Body of pancreas (tissue), 4 donors: ENCODE results near the gene C3orf20. TPM values are rescaled to one million over a fixed set of nuclear protein-coding genes. Genes with fewer than 3 reads are reported as not detected.
A peak's percentile ranks its signal among the peaks of the same experiment; 100 is the strongest.

ENCODE experiments used
- ATAC-seq: fragments of 150-250 bp; one replicate; pipeline ENCODE4 v1.9.1; 2016
- DNase-seq, 4 donors: peaks; one replicate each; pipeline ENCODE4 v3.0.0-alpha.2; 2019
- H3K27ac ChIP-seq, 4 donors: fragments of 200-600 bp; sonication (generic); 1 replicate in 3 of 4; 2 replicates in 1 of 4; pipeline versions ENCODE4 v1.5.1 to v1.6.1; 2016 to 2019; ENCODE audit warnings: mild to moderate bottlenecking in 1 of 4, mixed read lengths in 1 of 4, moderate library complexity in 1 of 4
- H3K27me3 ChIP-seq, 2 donors: fragments of 200-600 bp; sonication (generic); one replicate each; pipeline ENCODE4 v1.6.0; 2016; ENCODE audit warnings: mild to moderate bottlenecking in 1 of 2
- H3K36me3 ChIP-seq, 2 donors: fragments of 200-600 bp; sonication (generic); replicated peaks in 1 of 2; 2 replicates each; pipeline ENCODE4 v1.5.1; 2016; ENCODE audit warnings: low read depth in 2 of 2; ENCODE audit not compliant: insufficient read depth in 1 of 2
- H3K4me1 ChIP-seq: fragments of 200-600 bp; sonication (generic); one replicate; pipeline ENCODE4 v1.6.0; 2016
- H3K4me3 ChIP-seq, 2 donors: fragments of 200-600 bp; sonication (generic); 1 replicate in 1 of 2; 2 replicates in 1 of 2; pipeline ENCODE4 v1.5.1; 2016 to 2019
- H3K9me3 ChIP-seq, 3 donors: fragments of 200-600 bp; sonication (generic); 1 replicate in 2 of 3; 2 replicates in 1 of 3; pipeline ENCODE4 v1.5.1; 2016
- POLR2A ChIP-seq, 3 donors: fragments of 450-650 bp; IDR thresholded peaks; one replicate each; pipeline ENCODE4 v1.6.1; 2016; ENCODE audit warnings: antibody characterized with exemption in 3 of 3, mild to moderate bottlenecking in 2 of 3
- WGBS, 2 donors: methylation state at CpG; one replicate each; pipeline ENCODE4 v1.1.5; 2017; 5-methylcytosine and 5-hydroxymethylcytosine counted together
- intact Hi-C: fragments of 100-400 bp; cut with DNase I; formaldehyde crosslinking; loops from one replicate; pipeline ENCODE4 v1.15.1; 2023
- total RNA-seq, 2 donors: library from RNA; depleted of rRNA; stranded (reverse); fragments of >200 nt; gene quantifications; one replicate each; pipeline ENCODE4 v1.1.0, GENCODE V29; 2016
- TF ChIP-seq, protein P1 (sequence below), 7 experiments: fragments of 450-650 bp in 4 of 7; fragments of 200-600 bp in 3 of 7; sonication (generic) in 3 of 7; IDR thresholded peaks; one replicate each; pipeline ENCODE4 v1.5.1; 2016 to 2019; ENCODE audit warnings: antibody characterized with exemption in 7 of 7

Gene C3orf20
- total RNA-seq, 2 donors from 2014 or later = not detected

DNA sequence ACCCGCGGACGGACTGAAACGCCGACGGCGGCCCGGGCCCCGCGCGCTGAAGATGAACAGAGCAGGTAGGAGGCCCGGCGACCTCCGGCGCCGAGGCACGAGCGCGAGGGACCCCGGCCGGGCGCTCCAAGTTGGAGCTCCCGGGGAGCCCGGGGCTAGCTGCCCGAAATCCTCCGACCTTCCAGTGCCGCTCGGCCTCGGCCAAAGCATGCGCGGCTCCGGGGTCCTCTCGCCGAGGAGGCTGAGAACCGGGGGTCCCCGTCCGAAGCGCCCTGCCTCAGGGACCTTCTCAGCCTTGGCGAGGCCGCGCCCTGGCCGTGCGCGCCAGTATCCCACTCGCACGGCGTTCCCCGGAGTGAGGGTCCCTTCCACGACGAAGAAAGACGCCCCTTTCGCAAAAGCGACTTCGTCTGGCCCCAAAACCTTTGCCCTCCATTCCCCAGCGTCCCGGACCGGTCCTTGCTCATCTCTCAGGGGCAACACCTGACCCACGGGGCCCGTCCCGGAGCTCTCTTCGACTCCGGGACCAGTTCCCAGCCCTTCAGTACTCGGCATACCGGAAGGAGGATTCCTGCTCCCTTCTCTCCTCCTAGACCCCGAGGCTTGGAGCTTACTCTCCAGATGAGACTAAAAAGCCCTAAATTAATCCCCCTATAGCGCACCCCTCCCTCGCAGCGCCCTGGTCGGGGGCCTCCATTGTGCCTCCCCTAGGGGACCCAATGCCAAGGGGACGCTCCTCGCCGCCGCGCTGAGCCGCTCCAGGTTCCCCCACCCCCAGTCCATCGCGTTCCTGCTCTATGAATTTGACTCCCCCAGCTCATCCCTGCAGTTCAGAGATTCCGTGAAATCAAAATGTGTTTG lies 136.1 kb downstream of the C3orf20 start:
- ATAC-seq (no peak), DNase-seq (no peak)
- Histone ChIP-seq H3K4me1 (no peaks in the 10 kb centered on the region), H3K27me3 (peaks cover 0 to 8% of the 10 kb centered on the region in 2 donors), H3K36me3 (no peaks in the 10 kb centered on the region), H3K4me3 (no peak overlapping the region), H3K27ac (peak overlapping the region in 1 of 4 donors; percentile 36), H3K9me3 (no peaks in the 10 kb centered on the region)
- WGBS, 2 donors = 2 to 3% methylated on average over 35 to 78 of the region's 78 CpGs
- intact Hi-C loops = no loop called here
- TF ChIP-seq, protein P1, sequence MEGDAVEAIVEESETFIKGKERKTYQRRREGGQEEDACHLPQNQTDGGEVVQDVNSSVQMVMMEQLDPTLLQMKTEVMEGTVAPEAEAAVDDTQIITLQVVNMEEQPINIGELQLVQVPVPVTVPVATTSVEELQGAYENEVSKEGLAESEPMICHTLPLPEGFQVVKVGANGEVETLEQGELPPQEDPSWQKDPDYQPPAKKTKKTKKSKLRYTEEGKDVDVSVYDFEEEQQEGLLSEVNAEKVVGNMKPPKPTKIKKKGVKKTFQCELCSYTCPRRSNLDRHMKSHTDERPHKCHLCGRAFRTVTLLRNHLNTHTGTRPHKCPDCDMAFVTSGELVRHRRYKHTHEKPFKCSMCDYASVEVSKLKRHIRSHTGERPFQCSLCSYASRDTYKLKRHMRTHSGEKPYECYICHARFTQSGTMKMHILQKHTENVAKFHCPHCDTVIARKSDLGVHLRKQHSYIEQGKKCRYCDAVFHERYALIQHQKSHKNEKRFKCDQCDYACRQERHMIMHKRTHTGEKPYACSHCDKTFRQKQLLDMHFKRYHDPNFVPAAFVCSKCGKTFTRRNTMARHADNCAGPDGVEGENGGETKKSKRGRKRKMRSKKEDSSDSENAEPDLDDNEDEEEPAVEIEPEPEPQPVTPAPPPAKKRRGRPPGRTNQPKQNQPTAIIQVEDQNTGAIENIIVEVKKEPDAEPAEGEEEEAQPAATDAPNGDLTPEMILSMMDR (IDR thresholded peaks at IDR 0.05) = no peak
- no peak for TF ChIP-seq POLR2A (IDR thresholded peaks at IDR 0.05)

DNA sequence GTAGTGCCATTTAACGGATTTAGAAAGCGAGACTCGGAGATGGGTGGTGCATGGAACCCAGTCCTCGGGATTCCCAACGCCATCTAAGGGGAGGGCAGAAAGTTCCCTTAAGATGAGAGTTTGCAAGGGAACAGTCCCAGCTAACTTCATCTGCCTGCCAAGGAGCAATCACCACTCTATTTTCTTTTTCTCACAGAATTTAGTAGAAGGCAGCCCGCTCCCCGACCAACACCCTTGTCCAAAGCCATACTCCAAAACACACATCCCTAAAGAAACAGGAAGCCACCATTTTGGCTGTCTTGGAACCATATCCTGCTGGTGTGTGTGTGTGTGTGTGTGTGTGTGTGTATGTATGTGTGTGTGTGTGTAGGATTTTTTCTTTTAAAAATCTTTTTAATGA lies 136.7 kb downstream of the C3orf20 start:
- TF ChIP-seq, protein P1 (IDR thresholded peaks at IDR 0.05) = no peak
- TF ChIP-seq POLR2A (IDR thresholded peaks at IDR 0.05) = no peak
- Histone ChIP-seq H3K36me3 (no peaks in the 10 kb centered on the region), H3K27me3 (peaks cover 0 to 8% of the 10 kb centered on the region in 2 donors), H3K4me3 (no peak overlapping the region), H3K9me3 (no peaks in the 10 kb centered on the region), H3K4me1 (no peaks in the 10 kb centered on the region), H3K27ac (no peak overlapping the region)
- no peak for DNase-seq
- no peak for ATAC-seq
- intact Hi-C loops = no loop called here
- 37 to 39% methylated on average over 7 of the region's 7 CpGs for WGBS, 2 donors

DNA sequence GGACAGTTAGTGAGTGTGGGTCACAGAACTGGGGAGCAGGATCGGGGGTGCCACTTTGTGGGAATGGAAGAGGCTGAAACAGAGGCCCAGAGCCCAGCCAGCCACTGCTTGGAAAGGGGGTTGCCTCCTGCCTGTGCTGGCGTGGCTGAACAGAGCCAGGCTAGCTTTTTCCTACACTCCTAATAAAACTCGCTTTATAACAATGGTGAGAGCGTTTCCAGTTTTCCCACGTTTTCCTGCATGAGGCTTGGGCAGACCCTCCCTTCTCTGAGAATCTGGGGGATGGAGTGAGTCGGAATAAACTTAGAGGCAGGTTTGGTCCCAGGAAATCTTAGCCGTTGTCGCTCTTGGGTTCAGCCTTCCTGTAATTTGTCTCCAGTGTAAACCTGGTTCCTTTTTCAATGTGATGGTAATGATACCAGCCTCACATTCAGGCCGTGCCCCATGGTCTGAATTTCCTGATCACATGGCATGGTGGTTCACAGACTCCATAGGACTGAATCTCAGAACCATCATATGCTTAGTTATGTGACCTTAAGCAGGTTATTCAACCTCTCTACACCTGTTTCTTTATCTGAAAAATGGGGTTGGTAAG lies 137.4 kb downstream of the C3orf20 start:
- DNase-seq = no peak
- 36 to 52% methylated on average over 9 of the region's 9 CpGs for WGBS, 2 donors
- H3K27me3 ChIP-seq = peaks cover 0 to 8% of the 10 kb centered on the region in 2 donors
- H3K4me1 ChIP-seq = no peaks in the 10 kb centered on the region
- TF ChIP-seq, protein P1 (IDR thresholded peaks at IDR 0.05) = no peak
- no peak for TF ChIP-seq POLR2A (IDR thresholded peaks at IDR 0.05)
- ATAC-seq = no peak
- H3K4me3 ChIP-seq = no peak overlapping the region
- no peaks in the 10 kb centered on the region for H3K36me3 ChIP-seq
- H3K9me3 ChIP-seq = no peaks in the 10 kb centered on the region
- intact Hi-C loops = no loop called here
- H3K27ac ChIP-seq = no peak overlapping the region

DNA sequence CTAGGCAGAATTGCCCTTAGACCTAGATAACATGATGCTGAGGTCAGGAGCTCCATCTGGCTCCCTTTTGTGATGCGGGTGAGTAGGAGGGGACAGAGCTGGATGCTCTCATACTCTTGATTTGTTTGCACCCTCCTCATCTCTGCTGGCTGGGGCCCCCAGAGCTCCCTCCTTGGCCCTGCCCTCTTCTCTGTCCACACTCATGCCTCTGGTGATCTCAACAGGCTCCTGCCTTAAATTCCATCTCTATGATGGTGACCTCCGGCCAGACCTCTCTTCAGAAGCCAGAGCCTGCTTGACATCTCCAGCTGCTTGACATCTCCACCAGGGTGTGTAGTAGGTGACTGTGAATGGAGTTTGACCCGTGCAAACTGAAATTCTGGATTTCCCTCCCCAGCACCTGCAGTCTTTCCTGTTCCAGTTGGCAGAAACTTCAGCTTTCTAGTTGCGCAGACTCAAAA lies 139.5 kb downstream of the C3orf20 start:
- TF ChIP-seq, protein P1 (IDR thresholded peaks at IDR 0.05) = no peak
- no peak for TF ChIP-seq POLR2A (IDR thresholded peaks at IDR 0.05)
- H3K4me3 ChIP-seq = no peak overlapping the region
- peaks cover 0 to 8% of the 10 kb centered on the region in 2 donors for H3K27me3 ChIP-seq
- H3K27ac ChIP-seq = no peak overlapping the region
- no peak for ATAC-seq
- H3K36me3 ChIP-seq = no peaks in the 10 kb centered on the region
- 39 to 49% methylated on average over 4 of the region's 4 CpGs for WGBS, 2 donors
- DNase-seq = no peak
- intact Hi-C loops = no loop called here
- H3K9me3 ChIP-seq = no peaks in the 10 kb centered on the region
- no peaks in the 10 kb centered on the region for H3K4me1 ChIP-seq
